ENCODE results near the gene QKI.

GRCh38 chr6:163580311-163581030 is 166.0 kb downstream of the QKI start:
- no peak for TF ChIP-seq POLR2A (IDR thresholded peaks at IDR 0.05; ENCODE audit: low read depth, low read length)
- TF ChIP-seq POLR2AphosphoS5 (IDR thresholded peaks at IDR 0.05; ENCODE audit: low read depth, low read length), result no peak
- no peak for TF ChIP-seq TAF1 (IDR thresholded peaks at IDR 0.05; ENCODE audit: low read depth, low read length)
- no peak for TF ChIP-seq POU2F2 (IDR thresholded peaks at IDR 0.05; ENCODE audit: low read depth, low read length)

Data from GM12891 (cell line).